HCT116 (cell line): ENCODE data around the gene ATG4B. TPM values are rescaled to one million over a fixed set of nuclear protein-coding genes. Genes with fewer than 3 reads are reported as not detected.

ENCODE experiments used
- ATAC-seq: fragments of 200-7000 bp; cut with Tn5 transposase; 2 replicates; pipeline ENCODE4 v1.9.1; 2020; ENCODE audit warnings: mild to moderate bottlenecking, moderate library complexity
- BruUV-seq: library from RNA; stranded (reverse); fragments of 400-500 nt; replicated peaks from 2 replicates; lab custom pipeline; 2021; lab: Mats Ljungman, UMichigan
- CTCF ChIA-PET: fragments of 300-600 bp; sonication (Branson Sonifier 250); formaldehyde crosslinking; loops from one replicate; lab custom pipeline; 2021; ENCODE audit warnings: antibody characterized with exemption; lab: Charles Lee
- POLR2A ChIA-PET: fragments of 300-600, 350-600 bp; sonication (Branson Sonifier 250); formaldehyde crosslinking; loops from one replicate; lab custom pipeline; 2021; ENCODE audit warnings: antibody characterized with exemption; lab: Charles Lee
- RAD21 ChIA-PET, 2 experiments: fragments of 300-600 bp; sonication (Branson Sonifier 250); formaldehyde crosslinking; loops; one replicate each; lab custom pipeline; 2023; ENCODE audit warnings: low total read pairs in 2 of 2; ENCODE audit not compliant: uncharacterized antibody in 2 of 2, unreplicated experiment in 2 of 2, low non-redundant PET in 1 of 2; lab: Charles Lee
- DNase-seq: peaks from one replicate; pipeline ENCODE4 v3.0.0-alpha.2; 2010; ENCODE audit warnings: low read depth, low spot score
- H2AFZ ChIP-seq: fragments of 200-600 bp; shearing (Covaris generic), sonication (generic); 2 replicates; pipeline ENCODE4 v1.6.1; 2017; ENCODE audit warnings: low read depth, mixed run types, mixed read lengths, antibody characterized with exemption, low read length; ENCODE audit not compliant: poor library complexity, severe bottlenecking
- H3K27ac ChIP-seq: 2 replicates; pipeline ENCODE4 v1.5.1; 2012; ENCODE audit warnings: low read depth, low read length
- H3K27me3 ChIP-seq: fragments of 200-600 bp; sonication (generic); 2 replicates; pipeline ENCODE4 v1.6.1; 2016; ENCODE audit warnings: mixed run types, low read length, mixed read lengths; ENCODE audit not compliant: insufficient read depth
- H3K36me3 ChIP-seq, 2 experiments: fragments of 200-500 bp in 1 of 2; fragments of 200-600 bp in 1 of 2; sonication (Bioruptor generic) in 1 of 2; sonication (generic) in 1 of 2; 2 replicates each; pipeline versions ENCODE4 v1.5.1 to v1.6.1; 2014 to 2016; ENCODE audit warnings: low read length in 2 of 2, inconsistent platforms in 1 of 2, mixed read lengths in 1 of 2, mixed run types in 1 of 2; ENCODE audit not compliant: insufficient read depth in 2 of 2, control insufficient read depth in 1 of 2
- H3K4me1 ChIP-seq, 2 experiments: fragments of 200-600 bp in 1 of 2; sonication (generic) in 1 of 2; 2 replicates each; pipeline versions ENCODE4 v1.5.1 to v1.6.1; 2012 to 2017; ENCODE audit warnings: low read length in 2 of 2, inconsistent platforms in 1 of 2, mild to moderate bottlenecking in 1 of 2, mixed read lengths in 1 of 2, mixed run types in 1 of 2, moderate library complexity in 1 of 2; ENCODE audit not compliant: insufficient read depth in 2 of 2, control insufficient read depth in 1 of 2
- H3K4me2 ChIP-seq: fragments of 200-600 bp; sonication (generic); 2 replicates; pipeline ENCODE4 v1.6.1; 2017; ENCODE audit warnings: mixed run types, low read length, mixed read lengths
- H3K4me3 ChIP-seq, 2 experiments: fragments of 200-600 bp in 1 of 2; sonication (generic) in 1 of 2; replicated peaks in 1 of 2; 2 replicates each; pipeline ENCODE4 v1.5.1; 2011 to 2016; ENCODE audit warnings: low read length in 2 of 2, control low read depth in 1 of 2, low read depth in 1 of 2, mild to moderate bottlenecking in 1 of 2, mixed read lengths in 1 of 2, mixed run types in 1 of 2
- H3K79me2 ChIP-seq: fragments of 200-600 bp; sonication (generic); 2 replicates; pipeline ENCODE4 v1.6.1; 2017; ENCODE audit warnings: mild to moderate bottlenecking, mixed run types, low read length, moderate library complexity, mixed read lengths; ENCODE audit not compliant: insufficient read depth
- H3K9ac ChIP-seq: fragments of 200-600 bp; sonication (generic); 2 replicates; pipeline ENCODE4 v1.6.1; 2016; ENCODE audit warnings: low read length, mixed read lengths
- H3K9me2 ChIP-seq: fragments of 200-600 bp; sonication (generic), shearing (Covaris generic); 2 replicates; pipeline ENCODE4 v1.6.1; 2017; ENCODE audit warnings: mixed run types, mild to moderate bottlenecking, moderate library complexity; ENCODE audit not compliant: insufficient read depth
- H3K9me3 ChIP-seq, 2 experiments: fragments of 200-500 bp in 1 of 2; fragments of 200-600 bp in 1 of 2; sonication (Bioruptor generic) in 1 of 2; sonication (generic) in 1 of 2; 2 replicates each; pipeline ENCODE4 v1.6.1; 2014 to 2017; ENCODE audit warnings: low read length in 2 of 2, mixed read lengths in 2 of 2, inconsistent platforms in 1 of 2, low read depth in 1 of 2, mild to moderate bottlenecking in 1 of 2, mixed run types in 1 of 2, moderate library complexity in 1 of 2; ENCODE audit not compliant: control insufficient read depth in 1 of 2, insufficient read depth in 1 of 2
- H4K20me1 ChIP-seq: fragments of 200-600 bp; sonication (generic), shearing (Covaris generic); 2 replicates; pipeline ENCODE4 v1.6.1; 2017; ENCODE audit warnings: mixed run types, mild to moderate bottlenecking, moderate library complexity; ENCODE audit not compliant: insufficient read depth
- CBX3 ChIP-seq: IDR thresholded peaks from 2 replicates; pipeline ENCODE4 v1.6.1; 2012; ENCODE audit warnings: low read depth
- ELF1 ChIP-seq: IDR thresholded peaks from 2 replicates; pipeline ENCODE4 v1.6.1; 2012; ENCODE audit warnings: low read depth, borderline replicate concordance
- FOSL1 ChIP-seq: IDR thresholded peaks from 2 replicates; pipeline ENCODE4 v1.6.1; 2012; ENCODE audit warnings: low read depth
- JUND ChIP-seq: IDR thresholded peaks from 2 replicates; pipeline ENCODE4 v1.6.1; 2012
- MAX ChIP-seq: IDR thresholded peaks from 2 replicates; pipeline ENCODE4 v1.6.1; 2012
- POLR2A ChIP-seq: IDR thresholded peaks from 2 replicates; pipeline ENCODE4 v1.7.0; 2011; ENCODE audit warnings: borderline replicate concordance; ENCODE audit not compliant: insufficient read depth, insufficient read length; ENCODE audit errors: extremely low read depth
- REST ChIP-seq: IDR thresholded peaks from 2 replicates; pipeline ENCODE4 v1.6.1; 2012; ENCODE audit warnings: low read depth
- SIN3A ChIP-seq: IDR thresholded peaks from 2 replicates; pipeline ENCODE4 v1.6.1; 2012; ENCODE audit warnings: low read depth
- SP1 ChIP-seq: IDR thresholded peaks from 2 replicates; pipeline ENCODE4 v1.6.1; 2012; ENCODE audit warnings: low read depth
- ZFX ChIP-seq: fragments of 450-650 bp; IDR thresholded peaks from 2 replicates; pipeline ENCODE4 v1.6.1; 2017
- intact Hi-C: fragments of 100-400 bp; cut with micrococcal nuclease; formaldehyde crosslinking; loops from 2 replicates; pipeline ENCODE4 v1.10.0; 2022
- total RNA-seq: library from RNA; stranded (reverse); gene quantifications from one replicate; pipeline ENCODE4 v1.2.1, GENCODE V29; 2021; ENCODE audit not compliant: unreplicated experiment

ATG4B gene
- total RNA-seq, 1 experiment from 2014 or later, result 87.4 TPM

- Histone ChIP-seq H3K36me3 (peaks cover 3 to 24% of the 10 kb centered on the region in 2 experiments; a peak in 2 of 4 replicates), H3K9me2 (no peaks in the 10 kb centered on the region), H3K9me3 (peaks cover 5 to 7% of the 10 kb centered on the region in 2 experiments; a peak in 2 of 4 replicates), H2AFZ (no peak overlapping the region), H3K4me2 (peak overlapping the region; percentile 91), H3K79me2 (peaks cover 88% of the 10 kb centered on the region), H3K4me3 (peak overlapping the region; percentile 72 to 80), H3K27ac (peak overlapping the region; percentile 88), H4K20me1 (no peaks in the 10 kb centered on the region; the same call in 1 of the 2 replicates), H3K9ac (peak overlapping the region; percentile 91), H3K4me1 (peaks cover 7 to 24% of the 10 kb centered on the region in 2 experiments; a peak in 3 of 4 replicates), H3K27me3 (no peaks in the 10 kb centered on the region)
- DNase-seq (no peak), ATAC-seq (peak; percentile 11)
- ChIA-PET POLR2A (interaction anchor here (1.8 kb wide), 1 partner anchor 10 kb away, joined by 4 read pairs; no protein-coding TSS in a partner anchor), CTCF (no interaction called here), RAD21 (no interaction called here)
- no peak for TF ChIP-seq JUND
- no peak for TF ChIP-seq POLR2A
- TF ChIP-seq REST, result no peak
- no peak for TF ChIP-seq CBX3
- no peak for TF ChIP-seq ZFX
- TF ChIP-seq FOSL1, result no peak
- TF ChIP-seq MAX, result no peak
- no peak for TF ChIP-seq ELF1
- TF ChIP-seq SP1, result no peak
- TF ChIP-seq SIN3A, result no peak
- BruUV-seq, result no TSS peak
- intact Hi-C loops, result loop anchor here (5.0 kb wide), 3 partner anchors 81 to 281 kb away; partner anchors contain the start of genes BOK, FARP2 and STK25
Observed at GRCh38 chr2:241637795-241638660, 535 bp downstream of the ATG4B start.
